Effector memory CD4-positive, alpha-beta T cell (primary cell): ENCODE results near the gene NACC2.
"Not testable (repeated sequence)": the region's sequence is repeated elsewhere in the genome, so short reads cannot be mapped to it uniquely, and the experiment has no call there.

Source experiments
- DNase-seq, 3 donors: peaks; one replicate each; pipeline ENCODE4 v3.0.0-alpha.2; 2020
- H3K27ac ChIP-seq: 2 replicates; pipeline ENCODE4 v1.7.0; 2013; ENCODE audit warnings: mild to moderate bottlenecking, low read length, moderate library complexity; ENCODE audit not compliant: insufficient read depth, poor library complexity, severe bottlenecking
- H3K27me3 ChIP-seq: replicated peaks from 2 replicates; pipeline ENCODE4 v1.7.0; 2013; ENCODE audit warnings: mild to moderate bottlenecking, low read length; ENCODE audit not compliant: insufficient read depth, control insufficient read depth, poor library complexity, severe bottlenecking
- H3K36me3 ChIP-seq: 2 replicates; pipeline ENCODE4 v1.7.0; 2013; ENCODE audit warnings: mild to moderate bottlenecking, low read length, moderate library complexity; ENCODE audit not compliant: control insufficient read depth, insufficient read depth
- H3K4me1 ChIP-seq: 2 replicates; pipeline ENCODE4 v1.7.0; 2013; ENCODE audit warnings: low read length, mild to moderate bottlenecking; ENCODE audit not compliant: control insufficient read depth, insufficient read depth, poor library complexity, severe bottlenecking
- H3K4me3 ChIP-seq: 2 replicates; pipeline ENCODE4 v1.7.0; 2013; ENCODE audit warnings: low read length, low read depth, mild to moderate bottlenecking; ENCODE audit not compliant: insufficient read depth, poor library complexity, severe bottlenecking
- H3K9me3 ChIP-seq: 2 replicates; pipeline ENCODE4 v1.7.0; 2013; ENCODE audit warnings: mild to moderate bottlenecking, low read length, moderate library complexity; ENCODE audit not compliant: control insufficient read depth

NACC2 gene

DNA sequence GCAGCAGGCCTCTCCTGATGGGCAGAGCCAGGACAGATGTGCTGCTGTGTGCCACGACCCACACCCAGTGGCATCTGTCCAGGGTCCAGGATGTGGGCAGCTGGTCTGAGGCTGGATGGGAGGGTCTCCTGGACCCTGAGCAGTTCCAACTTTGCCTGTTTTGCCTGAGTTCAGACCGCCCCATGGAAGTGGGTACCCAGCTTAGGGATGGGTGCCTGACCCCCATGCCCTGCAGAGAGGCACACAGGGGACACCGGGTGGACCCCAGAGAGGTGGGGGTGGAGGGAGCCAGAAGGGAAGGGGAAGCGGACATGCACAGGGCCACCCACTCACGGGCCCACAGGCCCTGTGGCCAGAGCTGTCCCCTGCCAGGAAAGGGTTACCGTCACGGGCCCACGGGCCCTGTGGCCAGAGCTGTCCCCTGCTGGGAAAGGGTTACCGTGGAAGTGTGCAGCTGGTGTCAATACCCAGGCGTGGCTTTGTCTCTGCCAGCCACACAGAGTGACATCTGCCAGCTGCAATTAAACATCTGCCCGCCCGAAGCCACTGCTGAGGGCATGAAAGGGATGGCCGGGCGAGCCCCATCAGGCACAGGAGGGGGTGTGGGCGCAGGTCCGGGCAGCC is 50.0 kb downstream of the NACC2 start:
- Histone ChIP-seq H3K36me3 (peaks cover 10% of the 10 kb centered on the region), H3K4me1 (no peaks in the 10 kb centered on the region), H3K27ac (no peak overlapping the region), H3K9me3 (no peaks in the 10 kb centered on the region), H3K4me3 (no peak overlapping the region), H3K27me3 (no peaks in the 10 kb centered on the region)
- DNase-seq = no peak

DNA sequence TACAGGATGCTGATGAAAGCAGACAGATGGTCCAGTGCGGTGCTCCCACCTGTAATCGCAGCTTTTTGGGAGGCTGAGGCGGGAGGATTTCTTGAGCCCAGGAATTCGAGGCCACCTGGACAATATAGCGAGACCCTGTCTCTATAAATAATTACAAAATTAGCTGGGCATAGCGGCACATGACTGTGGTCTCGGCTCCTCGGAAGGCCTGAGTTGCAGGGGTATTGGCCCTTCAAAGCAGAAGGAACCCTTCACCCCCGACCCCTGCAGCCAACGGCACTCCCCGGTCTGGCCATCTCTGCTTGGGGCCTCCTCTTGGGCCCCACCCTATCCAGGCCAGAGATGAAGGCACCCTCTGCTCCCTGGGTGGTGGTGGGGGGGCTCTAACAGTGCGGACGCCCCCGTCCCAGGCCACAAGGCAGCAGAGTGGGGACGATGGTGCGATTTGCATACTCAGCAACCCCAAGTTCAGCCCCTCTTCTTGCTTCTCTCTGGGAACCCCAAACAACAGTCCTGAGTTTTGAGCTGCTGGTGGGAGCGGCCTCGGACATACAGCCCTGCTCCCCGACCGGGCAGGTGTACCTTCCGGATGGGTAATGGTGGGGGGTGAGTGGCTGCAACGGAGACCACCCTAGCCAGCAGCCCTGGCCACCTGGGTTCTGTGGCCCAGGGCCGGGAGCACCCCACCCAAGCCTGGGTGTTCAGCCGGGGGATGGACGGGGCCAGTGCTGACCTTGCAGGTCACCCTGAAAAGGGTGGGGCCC is 50.7 kb downstream of the NACC2 start:
- Histone ChIP-seq H3K4me1 (no peaks in the 10 kb centered on the region), H3K27me3 (no peaks in the 10 kb centered on the region), H3K4me3 (no peak overlapping the region), H3K36me3 (peaks cover 13% of the 10 kb centered on the region), H3K27ac (no peak overlapping the region), H3K9me3 (no peaks in the 10 kb centered on the region)
- no peak for DNase-seq

GRCh38 chr9:136043441-136043991 is 51.6 kb downstream of the NACC2 start:
- peaks cover 6% of the 10 kb centered on the region for H3K36me3 ChIP-seq
- no peak overlapping the region for H3K27ac ChIP-seq
- H3K9me3 ChIP-seq = no peaks in the 10 kb centered on the region
- no peaks in the 10 kb centered on the region for H3K4me1 ChIP-seq
- no peaks in the 10 kb centered on the region for H3K27me3 ChIP-seq
- DNase-seq = no peak
- no peak overlapping the region for H3K4me3 ChIP-seq

- Histone ChIP-seq H3K27ac (no peak overlapping the region), H3K36me3 (peaks cover 4% of the 10 kb centered on the region), H3K4me3 (no peak overlapping the region), H3K27me3 (no peaks in the 10 kb centered on the region), H3K4me1 (no peaks in the 10 kb centered on the region), H3K9me3 (no peaks in the 10 kb centered on the region)
- no peak for DNase-seq
Observed at GRCh38 chr9:136042541-136042940, 52.5 kb downstream of the NACC2 start.

- not testable (repeated sequence) for H3K27ac ChIP-seq, H3K4me3 ChIP-seq, H3K4me1 ChIP-seq, DNase-seq, H3K36me3 ChIP-seq, H3K9me3 ChIP-seq, H3K27me3 ChIP-seq
Observed at GRCh38 chr9:136040848-136041247, 54.2 kb downstream of the NACC2 start.

GRCh38 chr9:136039488-136039887 is 55.6 kb downstream of the NACC2 start:
- Histone ChIP-seq H3K27ac (no peak overlapping the region), H3K36me3 (peaks cover 4% of the 10 kb centered on the region), H3K4me3 (no peak overlapping the region), H3K27me3 (no peaks in the 10 kb centered on the region), H3K9me3 (no peaks in the 10 kb centered on the region), H3K4me1 (no peaks in the 10 kb centered on the region)
- no peak for DNase-seq

DNA sequence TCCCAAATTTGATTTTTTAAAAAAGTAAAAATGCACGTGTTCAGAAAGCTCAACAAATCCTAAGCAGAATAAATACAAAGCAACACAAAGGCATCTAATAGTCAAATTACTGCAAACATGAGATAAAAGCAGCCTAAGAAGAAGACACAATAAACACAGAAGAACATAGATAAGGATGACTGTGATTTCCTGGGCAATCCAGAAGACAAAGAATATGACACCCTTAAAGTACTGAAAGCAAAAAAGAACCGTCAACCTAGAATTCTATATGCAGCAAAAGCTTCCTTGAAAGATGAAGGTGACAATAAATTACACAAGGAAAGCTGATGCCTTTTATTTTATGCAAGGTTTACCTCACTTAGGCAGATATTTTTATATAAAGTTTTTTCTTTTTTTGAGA is 58.2 kb downstream of the NACC2 start:
- DNase-seq = no peak
- Histone ChIP-seq H3K4me1 (no peaks in the 10 kb centered on the region), H3K4me3 (no peak overlapping the region)

DNA sequence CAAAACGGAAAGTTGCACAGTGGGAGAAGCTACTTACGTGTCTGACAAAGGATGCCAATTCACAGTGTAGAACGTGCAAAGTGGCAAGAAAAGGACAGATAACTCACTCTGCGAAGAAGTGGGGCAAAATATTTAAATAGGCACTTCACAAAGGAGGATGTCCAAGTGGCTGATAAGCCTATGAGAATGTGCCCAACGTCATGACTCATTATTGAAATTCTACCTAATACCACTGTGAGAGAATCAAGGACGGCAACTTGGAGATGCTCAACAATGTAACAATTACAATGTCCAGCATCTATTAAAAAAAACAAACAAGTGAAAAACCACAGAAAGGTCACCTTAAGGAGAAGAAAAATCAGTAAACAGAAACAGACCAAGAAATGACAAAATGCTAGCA is 59.0 kb downstream of the NACC2 start:
- no peaks in the 10 kb centered on the region for H3K9me3 ChIP-seq
- no peaks in the 10 kb centered on the region for H3K27me3 ChIP-seq
- no peak overlapping the region for H3K4me3 ChIP-seq
- DNase-seq = no peak
- H3K27ac ChIP-seq = no peak overlapping the region
- peaks cover 4% of the 10 kb centered on the region for H3K36me3 ChIP-seq
- H3K4me1 ChIP-seq = no peaks in the 10 kb centered on the region

More for the DNA sequence above, 58.2 kb downstream of the NACC2 start:
- Histone ChIP-seq H3K27me3 (no peaks in the 10 kb centered on the region), H3K27ac (no peak overlapping the region), H3K9me3 (no peaks in the 10 kb centered on the region), H3K36me3 (peaks cover 4% of the 10 kb centered on the region)

DNA sequence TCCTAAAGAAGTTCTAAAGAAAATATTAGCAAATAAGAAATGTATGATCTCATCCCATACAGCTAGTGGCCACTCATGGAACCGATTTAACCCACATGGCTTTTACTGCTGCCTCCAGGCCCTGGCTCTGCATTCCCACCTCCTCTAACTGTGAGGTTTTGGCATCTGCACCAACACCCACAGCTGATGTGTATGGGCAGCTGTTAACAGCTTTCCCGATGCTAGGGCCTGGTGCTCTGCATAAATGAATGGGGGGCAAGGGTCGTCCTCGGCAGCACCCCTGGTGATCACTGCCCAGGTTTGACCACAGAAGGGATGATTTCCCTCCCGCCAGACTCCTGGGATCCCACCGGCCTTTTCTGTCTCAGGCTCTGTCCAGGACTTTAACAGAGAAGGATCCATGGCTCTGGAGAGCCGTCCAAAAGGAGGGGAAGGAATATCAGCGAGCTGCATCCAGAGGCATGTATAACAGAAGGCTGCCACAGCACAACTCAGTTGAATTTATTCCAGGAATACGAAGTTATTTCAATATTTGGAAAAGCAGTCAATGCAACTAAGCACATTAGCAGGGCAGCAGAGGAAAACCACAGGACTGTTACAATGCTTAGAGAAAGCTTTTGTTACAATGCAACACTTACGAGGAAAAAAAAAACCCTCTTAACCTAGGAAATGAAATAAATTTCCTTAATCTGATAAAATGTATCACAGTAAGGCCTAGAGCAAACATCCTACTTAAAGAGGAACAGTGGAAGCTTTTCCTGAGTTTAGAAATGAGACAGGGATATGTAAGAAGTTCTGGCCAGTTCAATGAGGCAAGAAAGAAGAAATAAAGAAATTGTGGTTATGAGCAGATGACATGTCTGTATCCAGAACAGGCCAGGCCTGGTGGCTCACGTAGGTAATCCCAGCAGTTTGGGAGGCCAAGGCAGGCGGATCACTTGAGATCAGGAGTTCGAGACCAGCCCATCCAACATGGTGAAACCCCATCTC is 63.1 kb downstream of the NACC2 start:
- no peak overlapping the region for H3K27ac ChIP-seq

More for the DNA sequence above, 63.1 kb downstream of the NACC2 start:
- Histone ChIP-seq H3K27me3 (no peaks in the 10 kb centered on the region), H3K9me3 (no peaks in the 10 kb centered on the region), H3K36me3 (no peaks in the 10 kb centered on the region), H3K4me1 (no peaks in the 10 kb centered on the region), H3K4me3 (no peak overlapping the region)
- DNase-seq = no peak
